OCI-LY3 (cell line): ENCODE data around the gene IL3.

ENCODE experiments used
- H2AFZ ChIP-seq: fragments of 200-600, 300-600 bp; shearing (Covaris generic); 2 replicates; pipeline ENCODE4 v1.6.0; 2014; ENCODE audit warnings: antibody characterized with exemption, low read depth, low read length
- H3K27ac ChIP-seq: fragments of 200-600, 300-600 bp; sonication (generic); 2 replicates; pipeline ENCODE4 v1.5.1; 2014; ENCODE audit warnings: mild to moderate bottlenecking, low read length, moderate library complexity, mixed read lengths
- H3K27me3 ChIP-seq: fragments of 200-600, 300-600 bp; sonication (generic); 2 replicates; pipeline ENCODE4 v1.6.1; 2014; ENCODE audit warnings: low read depth, low read length, mixed read lengths
- H3K36me3 ChIP-seq: fragments of 200-600, 300-600 bp; sonication (generic); replicated peaks from 2 replicates; pipeline ENCODE3; 2014; ENCODE audit warnings: low read depth, low read length, mixed read lengths
- H3K4me1 ChIP-seq: fragments of 300-600, 200-600 bp; sonication (generic); 2 replicates; pipeline ENCODE4 v1.6.1; 2014; ENCODE audit warnings: low read length, mixed read lengths
- H3K4me2 ChIP-seq: fragments of 200-600, 300-600 bp; sonication (generic); 2 replicates; pipeline ENCODE4 v1.6.1; 2014; ENCODE audit warnings: low read length, mixed read lengths
- H3K4me3 ChIP-seq: fragments of 300-600, 200-600 bp; sonication (generic); 2 replicates; pipeline ENCODE4 v1.5.1; 2014; ENCODE audit warnings: antibody characterized with exemption, mild to moderate bottlenecking, low read length, moderate library complexity
- H3K79me2 ChIP-seq: fragments of 300-600, 200-600 bp; shearing (Covaris generic); 2 replicates; pipeline ENCODE4 v1.6.1; 2014; ENCODE audit warnings: mild to moderate bottlenecking, low read length, mixed read lengths
- H3K9ac ChIP-seq: fragments of 300-600, 200-600 bp; shearing (Covaris generic); 2 replicates; pipeline ENCODE4 v1.6.0; 2014; ENCODE audit warnings: mild to moderate bottlenecking, low read length, moderate library complexity
- H3K9me3 ChIP-seq: fragments of 200-600, 300-600 bp; shearing (Covaris generic); 2 replicates; pipeline ENCODE4 v1.6.1; 2014; ENCODE audit warnings: low read length, mixed read lengths; ENCODE audit not compliant: insufficient read depth
- H4K20me1 ChIP-seq: fragments of 200-600, 300-600 bp; sonication (generic); 2 replicates; pipeline ENCODE4 v1.6.1; 2016; ENCODE audit warnings: low read length, mixed read lengths; ENCODE audit not compliant: insufficient read depth
- EZH2phosphoT487 ChIP-seq: fragments of 200-600 bp; shearing (Covaris generic); IDR thresholded peaks from 2 replicates; pipeline ENCODE4 v1.6.1; 2018; ENCODE audit warnings: antibody characterized with exemption, mixed run types, low read depth
- TF ChIP-seq, protein P1 (sequence below): fragments of 200-600, 300-600 bp; sonication (generic); IDR thresholded peaks from 2 replicates; pipeline ENCODE4 v1.5.1; 2014; ENCODE audit warnings: antibody characterized with exemption, low read length, low read depth

IL3 gene

GRCh38 chr5:132024117-132024435 lies 36.4 kb upstream of the IL3 start:
- Histone ChIP-seq H3K9me3 (no peaks in the 10 kb centered on the region), H4K20me1 (peaks cover 5% of the 10 kb centered on the region; the same call in 1 of the 2 replicates), H3K79me2 (no peaks in the 10 kb centered on the region), H3K4me2 (no peak overlapping the region), H3K27ac (no peak overlapping the region), H3K4me1 (peaks cover 23% of the 10 kb centered on the region), H3K4me3 (no peak overlapping the region), H3K27me3 (peaks cover 53% of the 10 kb centered on the region), H3K36me3 (no peaks in the 10 kb centered on the region), H3K9ac (no peak overlapping the region), H2AFZ (no peak overlapping the region)
- TF ChIP-seq, protein P1, sequence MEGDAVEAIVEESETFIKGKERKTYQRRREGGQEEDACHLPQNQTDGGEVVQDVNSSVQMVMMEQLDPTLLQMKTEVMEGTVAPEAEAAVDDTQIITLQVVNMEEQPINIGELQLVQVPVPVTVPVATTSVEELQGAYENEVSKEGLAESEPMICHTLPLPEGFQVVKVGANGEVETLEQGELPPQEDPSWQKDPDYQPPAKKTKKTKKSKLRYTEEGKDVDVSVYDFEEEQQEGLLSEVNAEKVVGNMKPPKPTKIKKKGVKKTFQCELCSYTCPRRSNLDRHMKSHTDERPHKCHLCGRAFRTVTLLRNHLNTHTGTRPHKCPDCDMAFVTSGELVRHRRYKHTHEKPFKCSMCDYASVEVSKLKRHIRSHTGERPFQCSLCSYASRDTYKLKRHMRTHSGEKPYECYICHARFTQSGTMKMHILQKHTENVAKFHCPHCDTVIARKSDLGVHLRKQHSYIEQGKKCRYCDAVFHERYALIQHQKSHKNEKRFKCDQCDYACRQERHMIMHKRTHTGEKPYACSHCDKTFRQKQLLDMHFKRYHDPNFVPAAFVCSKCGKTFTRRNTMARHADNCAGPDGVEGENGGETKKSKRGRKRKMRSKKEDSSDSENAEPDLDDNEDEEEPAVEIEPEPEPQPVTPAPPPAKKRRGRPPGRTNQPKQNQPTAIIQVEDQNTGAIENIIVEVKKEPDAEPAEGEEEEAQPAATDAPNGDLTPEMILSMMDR: no peak
- TF ChIP-seq EZH2phosphoT487: no peak

GRCh38 chr5:132024789-132025402 lies 35.6 kb upstream of the IL3 start:
- Histone ChIP-seq H3K4me3 (no peak overlapping the region), H3K36me3 (no peaks in the 10 kb centered on the region), H3K79me2 (no peaks in the 10 kb centered on the region), H3K27me3 (peaks cover 51% of the 10 kb centered on the region), H3K9me3 (no peaks in the 10 kb centered on the region), H3K4me2 (no peak overlapping the region), H3K9ac (no peak overlapping the region), H3K27ac (no peak overlapping the region), H2AFZ (no peak overlapping the region), H3K4me1 (peaks cover 15% of the 10 kb centered on the region), H4K20me1 (no peaks in the 10 kb centered on the region)
- TF ChIP-seq EZH2phosphoT487: no peak
- TF ChIP-seq, protein P1: no peak

- TF ChIP-seq, protein P1: no peak
- no peak for TF ChIP-seq EZH2phosphoT487
- no peak overlapping the region for H3K9ac ChIP-seq
- no peak overlapping the region for H3K4me2 ChIP-seq
- H3K9me3 ChIP-seq: no peaks in the 10 kb centered on the region
- no peak overlapping the region for H3K4me3 ChIP-seq
- H3K4me1 ChIP-seq: peaks cover 9% of the 10 kb centered on the region
- H3K27me3 ChIP-seq: peaks cover 51% of the 10 kb centered on the region
- no peak overlapping the region for H3K27ac ChIP-seq
- H2AFZ ChIP-seq: no peak overlapping the region
- no peaks in the 10 kb centered on the region for H3K36me3 ChIP-seq
- no peaks in the 10 kb centered on the region for H3K79me2 ChIP-seq
- H4K20me1 ChIP-seq: no peaks in the 10 kb centered on the region
Measured at GRCh38 chr5:132025403-132025971, 35.0 kb upstream of the IL3 start.

DNA sequence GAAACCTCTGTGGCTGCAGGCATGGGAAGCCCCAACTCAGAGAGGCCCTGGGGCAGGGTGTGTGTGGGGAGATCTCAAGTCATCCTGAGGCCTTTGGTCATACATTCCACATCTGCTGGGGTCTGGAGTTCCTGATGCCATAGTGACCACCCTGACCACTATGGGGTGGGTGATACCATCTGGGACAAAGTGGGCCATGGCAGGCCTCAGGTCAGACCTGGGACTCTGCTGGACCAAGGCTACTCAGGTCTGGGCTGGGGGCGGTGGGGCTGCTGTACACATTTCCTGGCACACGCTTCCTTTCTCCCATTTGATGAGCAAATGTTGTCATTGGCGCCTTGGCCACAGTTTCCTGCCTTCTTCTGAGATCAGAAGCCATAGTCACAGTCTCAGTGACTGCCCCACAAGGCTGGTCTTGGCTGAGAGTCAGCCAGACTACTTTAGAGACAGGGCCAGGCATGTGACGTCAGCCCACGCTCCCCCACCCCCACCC lies 33.9 kb upstream of the IL3 start:
- H3K9ac ChIP-seq: no peak overlapping the region
- TF ChIP-seq, protein P1: no peak
- no peak for TF ChIP-seq EZH2phosphoT487
- H4K20me1 ChIP-seq: no peaks in the 10 kb centered on the region
- H2AFZ ChIP-seq: no peak overlapping the region
- H3K27ac ChIP-seq: no peak overlapping the region
- H3K4me1 ChIP-seq: no peaks in the 10 kb centered on the region
- no peaks in the 10 kb centered on the region for H3K9me3 ChIP-seq
- no peak overlapping the region for H3K4me2 ChIP-seq
- H3K27me3 ChIP-seq: peaks cover 44% of the 10 kb centered on the region
- no peaks in the 10 kb centered on the region for H3K36me3 ChIP-seq
- H3K4me3 ChIP-seq: no peak overlapping the region
- H3K79me2 ChIP-seq: no peaks in the 10 kb centered on the region
